H9 (cell line): ENCODE data around the gene MYH9. TPM values are rescaled to one million over a fixed set of nuclear protein-coding genes. Genes with fewer than 3 reads are reported as not detected.

Experiments used
- DNase-seq: peaks from one replicate; pipeline ENCODE4 v3.0.0-alpha.2; 2017
- H2AFZ ChIP-seq: one replicate; pipeline ENCODE4 v1.6.1; 2013; ENCODE audit warnings: mild to moderate bottlenecking, low read length, control low read depth, moderate library complexity
- H2AK5ac ChIP-seq: 2 replicates; pipeline ENCODE4 v1.6.1; 2013; ENCODE audit warnings: low read length, control low read depth, mixed read lengths; ENCODE audit not compliant: insufficient read length
- H2BK120ac ChIP-seq: one replicate; pipeline ENCODE4 v1.6.1; 2013; ENCODE audit warnings: low read depth, mild to moderate bottlenecking, low read length, control low read depth, inconsistent platforms; ENCODE audit not compliant: poor library complexity, severe bottlenecking
- H2BK12ac ChIP-seq: 2 replicates; pipeline ENCODE4 v1.6.1; 2013; ENCODE audit warnings: low read length, control low read depth, mixed read lengths, low read depth; ENCODE audit not compliant: insufficient read length
- H2BK15ac ChIP-seq: 2 replicates; pipeline ENCODE4 v1.6.1; 2013; ENCODE audit warnings: low read depth, low read length, control low read depth
- H2BK20ac ChIP-seq: one replicate; pipeline ENCODE4 v1.6.1; 2013; ENCODE audit warnings: low read depth, mild to moderate bottlenecking, low read length, control low read depth, inconsistent platforms; ENCODE audit not compliant: poor library complexity, severe bottlenecking
- H2BK5ac ChIP-seq: 2 replicates; pipeline ENCODE4 v1.6.1; 2013; ENCODE audit warnings: low read length, control low read depth, mixed read lengths; ENCODE audit not compliant: insufficient read length
- H3K14ac ChIP-seq: 2 replicates; pipeline ENCODE4 v1.6.1; 2013; ENCODE audit warnings: low read length, control low read depth; ENCODE audit not compliant: insufficient read depth
- H3K18ac ChIP-seq: 2 replicates; pipeline ENCODE4 v1.6.1; 2013; ENCODE audit warnings: low read depth, mild to moderate bottlenecking, mixed read lengths, low read length, control low read depth; ENCODE audit not compliant: insufficient read length
- H3K23ac ChIP-seq: 2 replicates; pipeline ENCODE4 v1.6.1; 2013; ENCODE audit warnings: low read length, control low read depth, mixed read lengths, low read depth; ENCODE audit not compliant: insufficient read length
- H3K23me2 ChIP-seq: 2 replicates; pipeline ENCODE4 v1.6.1; 2013; ENCODE audit warnings: low read depth, mild to moderate bottlenecking, mixed read lengths, low read length, control low read depth; ENCODE audit not compliant: insufficient read length, poor library complexity, severe bottlenecking
- H3K27ac ChIP-seq: 2 replicates; pipeline ENCODE4 v1.5.1; 2013; ENCODE audit warnings: low read length, control low read depth, mixed read lengths, low read depth; ENCODE audit not compliant: insufficient read length
- H3K27me3 ChIP-seq: 2 replicates; pipeline ENCODE4 v1.6.1; 2013; ENCODE audit warnings: low read length, control low read depth, inconsistent platforms; ENCODE audit not compliant: insufficient read depth
- H3K4ac ChIP-seq: 2 replicates; pipeline ENCODE4 v1.6.1; 2013; ENCODE audit warnings: low read depth, mild to moderate bottlenecking, control low read depth, inconsistent platforms, low read length, moderate library complexity
- H3K4me1 ChIP-seq: 2 replicates; pipeline ENCODE4 v1.6.1; 2013; ENCODE audit warnings: low read length, control low read depth, inconsistent platforms; ENCODE audit not compliant: insufficient read depth
- H3K4me2 ChIP-seq: 2 replicates; pipeline ENCODE4 v1.6.1; 2013; ENCODE audit warnings: low read length, control low read depth, mixed read lengths; ENCODE audit not compliant: insufficient read length, insufficient read depth
- H3K56ac ChIP-seq: 2 replicates; pipeline ENCODE4 v1.6.1; 2013; ENCODE audit warnings: low read depth, mild to moderate bottlenecking, mixed read lengths, low read length, control low read depth; ENCODE audit not compliant: insufficient read length
- H3K79me1 ChIP-seq: 2 replicates; pipeline ENCODE4 v1.6.1; 2013; ENCODE audit warnings: low read depth, mild to moderate bottlenecking, moderate library complexity, low read length, control low read depth, inconsistent platforms; ENCODE audit not compliant: insufficient read depth, poor library complexity, severe bottlenecking
- H3K79me2 ChIP-seq: 2 replicates; pipeline ENCODE4 v1.6.1; 2013; ENCODE audit warnings: low read length, control low read depth, inconsistent platforms; ENCODE audit not compliant: insufficient read depth
- H3K9ac ChIP-seq: 2 replicates; pipeline ENCODE4 v1.6.1; 2013; ENCODE audit warnings: low read length, control low read depth, mixed read lengths; ENCODE audit not compliant: insufficient read length; ENCODE audit errors: extremely low read depth
- H3K9me3 ChIP-seq: one replicate; pipeline ENCODE4 v1.6.1; 2013; ENCODE audit warnings: low read depth, low read length, inconsistent platforms; ENCODE audit not compliant: control insufficient read depth
- H3T11ph ChIP-seq: one replicate; pipeline ENCODE4 v1.6.1; 2013; ENCODE audit warnings: mild to moderate bottlenecking, low read length, control low read depth, inconsistent platforms
- H4K20me1 ChIP-seq: one replicate; pipeline ENCODE4 v1.6.1; 2013; ENCODE audit not compliant: control insufficient read depth, insufficient read length, insufficient read depth
- H4K5ac ChIP-seq: 2 replicates; pipeline ENCODE4 v1.6.1; 2013; ENCODE audit warnings: low read depth, mild to moderate bottlenecking, mixed read lengths, low read length, control low read depth; ENCODE audit not compliant: insufficient read length
- H4K8ac ChIP-seq: replicated peaks from 2 replicates; pipeline ENCODE4 v1.6.1; 2013; ENCODE audit warnings: low read length, control low read depth, mixed read lengths, low read depth; ENCODE audit not compliant: insufficient read length
- H4K91ac ChIP-seq: 2 replicates; pipeline ENCODE4 v1.6.1; 2013; ENCODE audit warnings: low read depth, mild to moderate bottlenecking, moderate library complexity, mixed read lengths, low read length, control low read depth; ENCODE audit not compliant: insufficient read length
- H3K27ac Mint-ChIP-seq, 3 experiments: 2 replicates in 2 of 3; 3 replicates in 1 of 3; pipeline ENCODE4 v1.8.0; 2020 to 2021; ENCODE audit warnings: mixed read lengths in 3 of 3, mild to moderate bottlenecking in 1 of 3, moderate library complexity in 1 of 3
- H3K27me3 Mint-ChIP-seq: 2 replicates; pipeline ENCODE4 v1.8.0; 2021; ENCODE audit warnings: low read depth, mild to moderate bottlenecking, moderate library complexity, mixed read lengths
- H3K36me3 Mint-ChIP-seq, 3 experiments: 2 replicates in 2 of 3; 3 replicates in 1 of 3; pipeline ENCODE4 v1.8.0; 2020 to 2021; ENCODE audit warnings: low read depth in 3 of 3, mixed read lengths in 3 of 3; ENCODE audit not compliant: insufficient read depth in 1 of 3
- H3K4me1 Mint-ChIP-seq, 2 experiments: 2 replicates each; pipeline ENCODE4 v1.8.0; 2020; ENCODE audit warnings: mixed read lengths in 2 of 2
- H3K4me3 Mint-ChIP-seq, 2 experiments: 2 replicates in 1 of 2; 3 replicates in 1 of 2; pipeline ENCODE4 v1.8.0; 2020 to 2021; ENCODE audit warnings: mild to moderate bottlenecking in 2 of 2, mixed read lengths in 2 of 2, moderate library complexity in 1 of 2
- H3K9me3 Mint-ChIP-seq, 2 experiments: 2 replicates in 1 of 2; 3 replicates in 1 of 2; pipeline ENCODE4 v1.8.0; 2020; ENCODE audit warnings: mild to moderate bottlenecking in 2 of 2, mixed read lengths in 2 of 2, moderate library complexity in 1 of 2
- CTCF ChIP-seq: fragments of 200-600 bp; sonication (generic); conservative IDR thresholded peaks from 3 replicates; pipeline ENCODE4 v1.8.0; 2021; ENCODE audit warnings: antibody characterized with exemption, mild to moderate bottlenecking
- WGBS: extraction: QIAGEN DNeasy Blood & Tissue Kit; methylation state at CpG from one replicate; pipeline ENCODE4 v1.1.7; 2013; ENCODE audit warnings: missing lambda C conversion rate, low lambda C conversion rate, mixed read lengths; ENCODE audit not compliant: insufficient read length; ENCODE audit errors: extremely low coverage; 5-methylcytosine and 5-hydroxymethylcytosine counted together
- total RNA-seq: library from RNA; stranded (reverse); gene quantifications from 2 replicates; pipeline ENCODE4 v1.2.1, GENCODE V29; 2021

The MYH9 gene
- total RNA-seq, 1 experiment from 2014 or later, result 266 TPM

- Mint-ChIP-seq H3K9me3 (peaks cover 6 to 7% of the 10 kb centered on the region in 2 experiments; a peak in 4 of 5 replicates), H3K4me3 (no peak overlapping the region), H3K36me3 (peaks cover 68 to 97% (median 91%) of the 10 kb centered on the region in 3 experiments), H3K4me1 (peaks cover 2 to 9% of the 10 kb centered on the region in 2 experiments; a peak in 3 of 4 replicates), H3K27me3 (no peaks in the 10 kb centered on the region), H3K27ac (no peak overlapping the region; a peak in 1 of 7 replicates)
- no peak overlapping the region for H2BK5ac ChIP-seq
- H2BK20ac ChIP-seq, result no peak overlapping the region
- H3K14ac ChIP-seq, result no peak overlapping the region
- H4K20me1 ChIP-seq, result no peaks in the 10 kb centered on the region
- H2BK15ac ChIP-seq, result no peak overlapping the region
- no peak overlapping the region for H4K91ac ChIP-seq
- TF ChIP-seq CTCF, result no peak
- H4K5ac ChIP-seq, result no peak overlapping the region
- no peak overlapping the region for H3T11ph ChIP-seq
- H3K79me1 ChIP-seq, result no peaks in the 10 kb centered on the region
- H3K4me2 ChIP-seq, result no peak overlapping the region
- no CpG with 5 or more reads among the region's 7 CpGs for whole genome bisulfite sequencing
- H2BK12ac ChIP-seq, result no peak overlapping the region
- no peak for DNase-seq
- H2AFZ ChIP-seq, result no peak overlapping the region
- no peak overlapping the region for H3K4ac ChIP-seq
- H4K8ac ChIP-seq, result no peak overlapping the region
- no peaks in the 10 kb centered on the region for H3K4me1 ChIP-seq
- no peak overlapping the region for H2BK120ac ChIP-seq
- no peak overlapping the region for H3K9ac ChIP-seq
- H3K56ac ChIP-seq, result no peak overlapping the region
- no peak overlapping the region for H2AK5ac ChIP-seq
- no peak overlapping the region for H3K27ac ChIP-seq
- H3K18ac ChIP-seq, result no peak overlapping the region
- no peaks in the 10 kb centered on the region for H3K27me3 ChIP-seq
- no peaks in the 10 kb centered on the region for H3K79me2 ChIP-seq
- no peaks in the 10 kb centered on the region for H3K23me2 ChIP-seq
- H3K23ac ChIP-seq, result no peak overlapping the region
- no peaks in the 10 kb centered on the region for H3K9me3 ChIP-seq
Observed at GRCh38 chr22:36289406-36289870, 98.3 kb downstream of the MYH9 start.
